GM12875 (cell line): Measurements from ENCODE around the gene USP35.

ENCODE experiments used
- H3K4me3 ChIP-seq: one replicate; pipeline ENCODE4 v1.5.1; 2011; ENCODE audit warnings: low read depth, low read length, control low read depth
- TF ChIP-seq, protein P1 (sequence below): IDR thresholded peaks from 2 replicates; pipeline ENCODE4 v1.5.1; 2011; ENCODE audit warnings: low read depth, mild to moderate bottlenecking, control low read depth, inconsistent platforms, low read length, moderate library complexity, borderline replicate concordance; ENCODE audit not compliant: insufficient read depth

The USP35 gene

DNA sequence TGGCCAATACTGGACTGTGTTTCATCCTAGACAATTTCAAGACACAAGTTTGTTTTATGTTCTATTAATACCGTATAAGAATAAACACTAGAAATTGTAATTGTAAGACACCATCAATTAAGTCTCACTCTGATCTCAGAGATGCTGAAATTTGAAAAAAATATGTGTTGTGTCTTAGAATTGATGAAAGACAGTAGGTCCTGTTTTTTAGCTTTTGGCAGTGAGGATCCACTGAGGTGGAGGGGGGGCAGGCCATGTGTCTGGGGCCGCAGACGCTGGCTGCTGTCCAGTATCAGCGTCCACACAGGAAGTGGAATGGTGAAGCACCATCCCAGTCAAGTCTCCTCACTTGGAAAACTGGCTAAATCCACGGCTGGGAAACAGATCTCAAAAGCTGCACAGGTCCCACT, 26.8 kb upstream of the USP35 start:
- no peak overlapping the region for H3K4me3 ChIP-seq
- TF ChIP-seq, protein P1, sequence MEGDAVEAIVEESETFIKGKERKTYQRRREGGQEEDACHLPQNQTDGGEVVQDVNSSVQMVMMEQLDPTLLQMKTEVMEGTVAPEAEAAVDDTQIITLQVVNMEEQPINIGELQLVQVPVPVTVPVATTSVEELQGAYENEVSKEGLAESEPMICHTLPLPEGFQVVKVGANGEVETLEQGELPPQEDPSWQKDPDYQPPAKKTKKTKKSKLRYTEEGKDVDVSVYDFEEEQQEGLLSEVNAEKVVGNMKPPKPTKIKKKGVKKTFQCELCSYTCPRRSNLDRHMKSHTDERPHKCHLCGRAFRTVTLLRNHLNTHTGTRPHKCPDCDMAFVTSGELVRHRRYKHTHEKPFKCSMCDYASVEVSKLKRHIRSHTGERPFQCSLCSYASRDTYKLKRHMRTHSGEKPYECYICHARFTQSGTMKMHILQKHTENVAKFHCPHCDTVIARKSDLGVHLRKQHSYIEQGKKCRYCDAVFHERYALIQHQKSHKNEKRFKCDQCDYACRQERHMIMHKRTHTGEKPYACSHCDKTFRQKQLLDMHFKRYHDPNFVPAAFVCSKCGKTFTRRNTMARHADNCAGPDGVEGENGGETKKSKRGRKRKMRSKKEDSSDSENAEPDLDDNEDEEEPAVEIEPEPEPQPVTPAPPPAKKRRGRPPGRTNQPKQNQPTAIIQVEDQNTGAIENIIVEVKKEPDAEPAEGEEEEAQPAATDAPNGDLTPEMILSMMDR = no peak

DNA sequence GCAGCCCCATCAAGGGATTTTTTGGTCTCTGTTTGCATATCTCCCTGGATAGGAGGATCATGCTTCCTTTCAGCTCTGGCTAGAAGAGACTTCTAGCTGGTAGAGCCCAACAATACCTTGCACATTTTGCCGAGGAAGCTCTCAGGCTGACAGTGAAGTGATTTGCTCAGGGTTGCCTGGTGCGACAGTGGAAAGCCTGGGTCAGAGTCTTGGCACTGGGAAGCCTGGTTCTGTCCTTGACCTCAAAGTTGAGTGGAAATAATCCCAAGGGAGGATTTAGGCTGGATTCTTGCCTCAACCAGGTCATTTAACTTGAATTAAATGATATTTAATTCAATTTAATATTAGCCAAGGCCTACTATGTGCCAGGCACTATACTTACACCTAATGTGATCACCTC, 24.9 kb upstream of the USP35 start:
- no peak overlapping the region for H3K4me3 ChIP-seq
- TF ChIP-seq, protein P1 = no peak

DNA sequence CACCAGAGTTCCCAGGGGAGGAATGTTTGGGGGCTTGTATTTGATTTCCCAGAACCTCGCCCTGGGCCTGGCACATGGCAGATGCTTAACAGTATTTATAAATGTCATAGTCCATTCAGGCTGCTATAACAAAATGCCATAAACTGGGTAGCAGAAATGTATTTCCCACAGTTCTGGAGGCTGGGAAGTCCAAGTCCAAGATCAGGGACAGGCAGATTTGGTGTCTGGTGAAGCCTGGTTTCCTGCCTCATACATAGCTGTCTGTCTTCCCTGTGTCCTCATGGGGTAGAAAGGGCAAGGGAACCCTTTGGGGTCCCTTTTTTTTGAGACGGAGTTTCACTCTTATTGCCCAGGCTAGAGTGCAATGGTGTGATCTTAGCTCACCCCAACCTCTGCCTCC, 24.2 kb upstream of the USP35 start:
- TF ChIP-seq, protein P1 = no peak
- H3K4me3 ChIP-seq = no peak overlapping the region

DNA sequence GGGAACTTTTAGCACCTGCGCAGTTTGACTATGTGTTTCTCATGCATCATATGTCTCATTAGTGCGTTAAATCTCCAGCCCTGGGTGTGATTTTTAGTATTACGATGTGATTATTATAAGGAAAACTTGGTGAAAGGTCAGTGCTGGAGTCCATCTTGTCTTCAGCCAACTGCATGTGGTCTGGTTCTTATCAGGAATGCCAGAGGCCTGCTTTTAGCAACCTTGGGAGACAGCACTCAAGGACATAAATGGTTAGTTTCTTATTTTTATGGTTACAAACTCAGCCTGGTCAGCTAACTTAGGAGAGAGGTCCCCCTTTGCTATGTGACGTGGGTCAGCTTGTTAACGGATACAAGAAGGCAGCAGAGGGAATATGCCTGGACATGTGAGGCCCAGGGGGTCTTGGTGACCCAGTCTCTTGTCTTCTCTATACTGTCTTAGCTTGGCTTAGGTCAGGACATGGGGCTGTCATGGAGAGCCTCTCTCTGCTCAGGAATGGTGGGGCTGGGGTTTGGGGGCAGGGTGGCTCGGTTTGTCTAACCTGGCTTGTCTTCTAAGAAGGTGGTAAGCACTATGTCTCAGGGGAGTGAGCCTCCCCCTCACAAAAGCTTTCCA, 21.8 kb upstream of the USP35 start:
- TF ChIP-seq, protein P1 = no peak
- H3K4me3 ChIP-seq = no peak overlapping the region

DNA sequence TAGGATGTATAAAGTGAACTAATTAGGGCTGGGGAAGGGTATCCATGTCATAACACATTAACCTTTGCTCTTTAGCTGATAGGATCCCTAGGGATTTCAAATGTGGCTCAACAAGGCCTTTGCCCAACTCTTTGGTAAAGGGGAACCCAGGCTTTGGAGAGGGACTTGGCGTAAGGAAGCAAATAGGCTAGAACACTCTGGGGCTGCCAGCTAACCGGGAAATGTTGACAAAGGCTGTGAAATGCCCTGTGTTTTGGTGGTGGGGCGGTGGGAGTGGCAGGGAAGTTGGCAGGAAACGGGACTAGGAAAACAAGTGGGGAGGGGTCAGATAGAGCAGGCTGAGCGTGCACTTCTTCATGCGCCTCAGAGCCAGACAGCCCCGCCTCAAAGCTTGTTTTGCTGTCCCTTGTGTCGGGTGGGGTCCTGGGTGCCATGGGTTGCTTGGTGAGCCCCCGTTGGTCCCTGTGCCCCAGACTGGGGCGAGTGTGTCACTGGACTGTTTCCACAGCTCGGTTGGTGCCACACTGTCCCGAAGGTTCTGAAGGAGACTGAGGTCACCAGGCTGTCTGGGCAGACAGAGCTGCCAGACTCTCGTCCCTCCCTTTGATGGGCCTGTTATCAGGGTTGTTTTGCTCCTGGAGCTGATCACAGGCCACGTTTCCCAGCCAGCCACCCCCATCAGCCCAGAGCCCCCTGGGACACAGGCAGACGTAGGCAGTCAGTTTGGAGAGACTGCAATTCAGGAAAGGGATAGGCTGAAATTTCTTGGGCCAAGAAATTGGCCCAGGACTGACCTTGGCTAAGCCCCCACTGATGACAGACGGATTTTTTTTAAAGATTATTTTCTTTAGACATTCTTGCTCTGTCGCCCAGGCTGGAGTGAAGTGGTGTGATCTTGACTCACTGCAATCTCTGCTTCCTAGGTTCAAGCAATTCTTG, 19.9 kb upstream of the USP35 start:
- TF ChIP-seq, protein P1 = no peak

DNA sequence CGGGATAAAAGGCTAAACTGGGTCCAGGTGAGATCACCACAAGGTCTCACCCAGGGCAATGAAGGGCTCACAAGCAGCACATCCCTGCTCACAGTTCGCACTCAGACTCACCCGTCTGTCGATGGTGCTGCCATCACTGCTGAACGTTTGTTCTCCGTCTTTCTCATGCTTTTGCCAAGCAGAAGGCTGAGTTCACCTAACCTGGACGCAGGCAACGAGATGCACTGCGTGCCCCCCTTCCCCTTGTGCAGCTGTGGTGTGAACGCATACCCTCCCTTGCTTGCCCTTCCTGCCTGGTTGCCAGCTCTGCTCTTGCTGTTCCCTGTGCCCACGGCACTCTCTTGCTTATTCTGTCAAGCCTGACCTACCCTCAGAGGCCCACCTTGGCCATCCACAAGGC, 18.3 kb upstream of the USP35 start:
- TF ChIP-seq, protein P1 = no peak
- no peak overlapping the region for H3K4me3 ChIP-seq

More for the DNA sequence above, 19.9 kb upstream of the USP35 start:
- no peak overlapping the region for H3K4me3 ChIP-seq
